IMR-90 (cell line): ENCODE data around the gene MOV10. TPM values are rescaled to one million over a fixed set of nuclear protein-coding genes. Genes with fewer than 3 reads are reported as not detected.

Source experiments
- ATAC-seq: fragments of 200-7000 bp; cut with Tn5 transposase; 2 replicates; pipeline ENCODE4 v1.9.1; 2020; ENCODE audit warnings: low read depth, mild to moderate bottlenecking, moderate library complexity
- BruUV-seq: library from RNA; stranded (reverse); fragments of 400-500 nt; replicated peaks from 2 replicates; lab custom pipeline; 2021; lab: Mats Ljungman, UMichigan
- CTCF ChIA-PET: fragments of 300-600 bp; formaldehyde crosslinking; extraction: SDS; loops from one replicate; lab custom pipeline; 2021; ENCODE audit warnings: antibody characterized with exemption; lab: Yijun Ruan, JAX
- POLR2A ChIA-PET: fragments of 300-600 bp; sonication (Branson Sonifier 250); formaldehyde crosslinking; loops from one replicate; lab custom pipeline; 2022; ENCODE audit warnings: antibody characterized with exemption; ENCODE audit not compliant: unreplicated experiment; lab: Charles Lee
- DNase-seq: peaks from one replicate; pipeline ENCODE4 v3.0.0; 2013
- H2AFZ ChIP-seq: replicated peaks from 2 replicates; pipeline ENCODE3; 2013; ENCODE audit warnings: low read length, mild to moderate bottlenecking; ENCODE audit not compliant: poor library complexity
- H2AK5ac ChIP-seq: 2 replicates; pipeline ENCODE4 v1.6.1; 2013; ENCODE audit warnings: low read depth, low read length, inconsistent platforms
- H2AK9ac ChIP-seq: replicated peaks from 2 replicates; pipeline ENCODE3; 2013; ENCODE audit warnings: mild to moderate bottlenecking, low read depth, low read length, moderate library complexity; ENCODE audit not compliant: poor library complexity
- H2BK120ac ChIP-seq: 2 replicates; pipeline ENCODE4 v1.6.1; 2013; ENCODE audit warnings: low read depth, low read length, inconsistent platforms
- H2BK15ac ChIP-seq: 3 replicates; pipeline ENCODE4 v1.6.1; 2013; ENCODE audit warnings: low read depth, low read length, inconsistent platforms
- H2BK20ac ChIP-seq: 2 replicates; pipeline ENCODE4 v1.6.1; 2013; ENCODE audit warnings: low read depth, mild to moderate bottlenecking, inconsistent platforms, low read length, moderate library complexity
- H2BK5ac ChIP-seq: 2 replicates; pipeline ENCODE4 v1.6.1; 2013; ENCODE audit warnings: mild to moderate bottlenecking, low read depth, low read length, inconsistent platforms; ENCODE audit not compliant: poor library complexity, severe bottlenecking
- H3K14ac ChIP-seq: replicated peaks from 2 replicates; pipeline ENCODE4 v1.6.1; 2013; ENCODE audit warnings: low read depth, low read length, inconsistent platforms
- H3K18ac ChIP-seq: 2 replicates; pipeline ENCODE4 v1.6.1; 2013; ENCODE audit warnings: low read depth, low read length, control low read depth
- H3K23ac ChIP-seq: 2 replicates; pipeline ENCODE4 v1.6.1; 2013; ENCODE audit warnings: low read depth, low read length, inconsistent platforms
- H3K27ac ChIP-seq: 2 replicates; pipeline ENCODE4 v1.5.1; 2013; ENCODE audit warnings: mild to moderate bottlenecking, control low read depth, low read length; ENCODE audit not compliant: insufficient read depth
- H3K27me3 ChIP-seq: 2 replicates; pipeline ENCODE4 v1.6.1; 2013; ENCODE audit warnings: low read length; ENCODE audit not compliant: control insufficient read depth, insufficient read depth
- H3K36me3 ChIP-seq: 2 replicates; pipeline ENCODE4 v1.6.1; 2013; ENCODE audit warnings: low read length, mixed read lengths; ENCODE audit not compliant: control insufficient read depth, insufficient read depth
- H3K4ac ChIP-seq: 2 replicates; pipeline ENCODE4 v1.6.1; 2013; ENCODE audit warnings: low read depth, low read length, inconsistent platforms
- H3K4me1 ChIP-seq: 2 replicates; pipeline ENCODE4 v1.6.1; 2013; ENCODE audit warnings: low read length, mixed read lengths; ENCODE audit not compliant: control insufficient read depth, insufficient read depth
- H3K4me2 ChIP-seq: 2 replicates; pipeline ENCODE4 v1.6.1; 2013; ENCODE audit warnings: low read depth, mild to moderate bottlenecking, control low read depth, low read length, moderate library complexity
- H3K4me3 ChIP-seq: 2 replicates; pipeline ENCODE4 v1.5.1; 2013; ENCODE audit warnings: low read depth, mild to moderate bottlenecking, control low read depth, low read length, moderate library complexity; ENCODE audit not compliant: insufficient read depth
- H3K56ac ChIP-seq: 2 replicates; pipeline ENCODE4 v1.6.1; 2013; ENCODE audit warnings: low read length, inconsistent platforms; ENCODE audit not compliant: insufficient read depth; ENCODE audit errors: extremely low read depth
- H3K79me1 ChIP-seq, 2 experiments: 2 replicates each; pipeline ENCODE4 v1.6.1; 2013; ENCODE audit warnings: low read length in 2 of 2, inconsistent platforms in 1 of 2, low read depth in 1 of 2
- H3K9ac ChIP-seq: 2 replicates; pipeline ENCODE4 v1.6.1; 2013; ENCODE audit warnings: low read depth, low read length, control low read depth
- H3K9me1 ChIP-seq: 2 replicates; pipeline ENCODE4 v1.6.1; 2013; ENCODE audit warnings: low read length, inconsistent platforms; ENCODE audit not compliant: insufficient read depth
- H3K9me3 ChIP-seq: 2 replicates; pipeline ENCODE4 v1.6.1; 2013; ENCODE audit warnings: low read length; ENCODE audit not compliant: control insufficient read depth, insufficient read depth
- H4K20me1 ChIP-seq: 2 replicates; pipeline ENCODE4 v1.6.1; 2013; ENCODE audit warnings: low read length, inconsistent platforms; ENCODE audit not compliant: insufficient read depth
- H4K5ac ChIP-seq: 2 replicates; pipeline ENCODE4 v1.6.1; 2013; ENCODE audit warnings: mild to moderate bottlenecking, low read depth, low read length, control low read depth
- H4K8ac ChIP-seq, 2 experiments: 2 replicates each; pipeline ENCODE4 v1.6.1; 2013; ENCODE audit warnings: low read depth in 2 of 2, low read length in 2 of 2, control low read depth in 1 of 2, inconsistent platforms in 1 of 2
- H4K91ac ChIP-seq: 2 replicates; pipeline ENCODE4 v1.6.1; 2013; ENCODE audit warnings: low read depth, low read length, inconsistent platforms; ENCODE audit not compliant: insufficient read depth
- CHD1 ChIP-seq: IDR thresholded peaks from 2 replicates; pipeline ENCODE4 v1.6.1; 2012; ENCODE audit warnings: low read depth, low read length, improper control_type of control experiment
- MXI1 ChIP-seq: IDR thresholded peaks from 2 replicates; pipeline ENCODE4 v1.6.1; 2012; ENCODE audit warnings: low read depth, mild to moderate bottlenecking, low read length, moderate library complexity, borderline replicate concordance
- RAD21 ChIP-seq: IDR thresholded peaks from 2 replicates; pipeline ENCODE4 v1.6.1; 2012; ENCODE audit warnings: low read length, improper control_type of control experiment
- WGBS, 2 experiments: methylation state at CpG; one replicate each; pipeline versions ENCODE4 v1.1.5 to v1.1.7; 2013; ENCODE audit warnings: missing lambda C conversion rate in 2 of 2; ENCODE audit not compliant: insufficient read length in 1 of 2; ENCODE audit errors: extremely low coverage in 2 of 2; 5-methylcytosine and 5-hydroxymethylcytosine counted together
- dilution Hi-C: fragments of 300-500 bp; cut with HindIII; formaldehyde crosslinking; loops from one replicate; pipeline ENCODE4 v1.14.3; 2018; ENCODE audit warnings: low sequenced_read_pairs; ENCODE audit not compliant: unreplicated experiment
- in situ Hi-C: fragments of 300-500 bp; cut with MboI; formaldehyde crosslinking; loops from 3 replicates; pipeline ENCODE4 v1.14.3; 2019; ENCODE audit warnings: low sequenced_read_pairs, inconsistent platforms, mixed read lengths
- intact Hi-C: fragments of 100-400 bp; cut with micrococcal nuclease; formaldehyde crosslinking; loops from 2 replicates; pipeline ENCODE4 v1.10.0; 2022
- polyA plus RNA-seq, 3 experiments: library from polyadenylated mRNA; depleted of rRNA; stranded (reverse); fragments of >200 nt; gene quantifications; 2 replicates each; pipeline ENCODE4 v1.2.3, GENCODE V29; 2012; ENCODE audit warnings: low replicate concordance in 1 of 3
- total RNA-seq: library from RNA; depleted of rRNA; stranded (reverse); fragments of >200 nt; gene quantifications from 2 replicates; pipeline ENCODE4 v1.2.3, GENCODE V29; 2012
- TF ChIP-seq, protein P1 (sequence below): fragments of 150-350 bp; IDR thresholded peaks from 2 replicates; pipeline ENCODE4 v1.6.1; 2017; ENCODE audit warnings: mild to moderate bottlenecking, antibody characterized with exemption, low read length, low read depth
- TF ChIP-seq, protein P2 (sequence below): conservative IDR thresholded peaks from 2 replicates; pipeline ENCODE4 v1.5.1; 2012; ENCODE audit warnings: mild to moderate bottlenecking, low read depth, low read length, improper control_type of control experiment
- TF ChIP-seq, protein P3 (sequence below): fragments of 150-350 bp; IDR thresholded peaks from 2 replicates; pipeline ENCODE4 v1.6.1; 2016; ENCODE audit warnings: low read depth, mild to moderate bottlenecking, low read length, moderate library complexity, borderline replicate concordance

The MOV10 gene
- total and polyA plus RNA-seq, 2 of the 4 experiments (the other 2 are of a cell fraction) = 36.7 to 103 TPM

DNA sequence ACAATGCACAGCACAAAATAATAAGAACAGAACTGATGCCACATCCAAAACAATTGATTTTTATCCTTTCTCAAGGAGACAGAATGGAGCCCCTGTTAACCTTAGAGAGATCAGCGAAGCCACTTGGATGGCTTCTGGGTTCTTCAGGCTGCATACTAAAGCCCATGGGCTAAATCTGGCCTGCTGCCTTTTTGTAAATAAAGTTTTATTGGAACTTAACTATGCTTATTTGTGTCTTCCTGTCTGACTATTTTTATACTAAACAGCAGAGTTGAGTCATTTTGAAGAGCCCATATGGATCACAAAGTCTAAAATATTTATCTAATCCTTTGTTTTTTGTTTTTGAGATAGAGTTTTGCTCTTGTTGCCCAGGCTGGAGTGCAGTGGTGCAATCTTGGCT is 57.0 kb downstream of the MOV10 start:
- in situ Hi-C loops (no loop called here), intact Hi-C loops (no loop called here), dilution Hi-C loops (no loop called here)
- Histone ChIP-seq H3K23ac (no peak overlapping the region), H3K9me1 (peaks cover 3% of the 10 kb centered on the region; the same call in 1 of the 2 replicates), H3K18ac (no peak overlapping the region; the same call in 1 of the 2 replicates), H3K14ac (no peak overlapping the region), H4K5ac (no peak overlapping the region), H3K4me2 (no peak overlapping the region), H2AFZ (no peak overlapping the region), H3K4ac (no peak overlapping the region), H4K8ac (no peak overlapping the region), H2BK20ac (peak overlapping the region; percentile 63; the same call in 1 of the 2 replicates), H3K4me1 (peaks cover 13% of the 10 kb centered on the region), H3K27ac (no peak overlapping the region), H3K9me3 (no peaks in the 10 kb centered on the region), H2BK15ac (no peak overlapping the region), H2BK120ac (no peak overlapping the region), H3K56ac (no peak overlapping the region), H2AK5ac (no peak overlapping the region), H3K27me3 (no peaks in the 10 kb centered on the region), H3K9ac (no peak overlapping the region), H3K4me3 (no peak overlapping the region), H3K36me3 (no peaks in the 10 kb centered on the region), H3K79me1 (no peaks in the 10 kb centered on the region), H2AK9ac (no peak overlapping the region), H4K20me1 (no peaks in the 10 kb centered on the region), H4K91ac (no peak overlapping the region), H2BK5ac (no peak overlapping the region)
- no TSS peak for BruUV-seq
- ATAC-seq (no peak), DNase-seq (peak; percentile 26)
- WGBS, 2 experiments = no CpG with 5 or more reads among the region's 1 CpG
- TF ChIP-seq, protein P1, sequence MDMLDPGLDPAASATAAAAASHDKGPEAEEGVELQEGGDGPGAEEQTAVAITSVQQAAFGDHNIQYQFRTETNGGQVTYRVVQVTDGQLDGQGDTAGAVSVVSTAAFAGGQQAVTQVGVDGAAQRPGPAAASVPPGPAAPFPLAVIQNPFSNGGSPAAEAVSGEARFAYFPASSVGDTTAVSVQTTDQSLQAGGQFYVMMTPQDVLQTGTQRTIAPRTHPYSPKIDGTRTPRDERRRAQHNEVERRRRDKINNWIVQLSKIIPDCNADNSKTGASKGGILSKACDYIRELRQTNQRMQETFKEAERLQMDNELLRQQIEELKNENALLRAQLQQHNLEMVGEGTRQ = no peak
- TF ChIP-seq RAD21 (no peak), CHD1 (no peak), MXI1 (no peak)
- TF ChIP-seq, protein P2, sequence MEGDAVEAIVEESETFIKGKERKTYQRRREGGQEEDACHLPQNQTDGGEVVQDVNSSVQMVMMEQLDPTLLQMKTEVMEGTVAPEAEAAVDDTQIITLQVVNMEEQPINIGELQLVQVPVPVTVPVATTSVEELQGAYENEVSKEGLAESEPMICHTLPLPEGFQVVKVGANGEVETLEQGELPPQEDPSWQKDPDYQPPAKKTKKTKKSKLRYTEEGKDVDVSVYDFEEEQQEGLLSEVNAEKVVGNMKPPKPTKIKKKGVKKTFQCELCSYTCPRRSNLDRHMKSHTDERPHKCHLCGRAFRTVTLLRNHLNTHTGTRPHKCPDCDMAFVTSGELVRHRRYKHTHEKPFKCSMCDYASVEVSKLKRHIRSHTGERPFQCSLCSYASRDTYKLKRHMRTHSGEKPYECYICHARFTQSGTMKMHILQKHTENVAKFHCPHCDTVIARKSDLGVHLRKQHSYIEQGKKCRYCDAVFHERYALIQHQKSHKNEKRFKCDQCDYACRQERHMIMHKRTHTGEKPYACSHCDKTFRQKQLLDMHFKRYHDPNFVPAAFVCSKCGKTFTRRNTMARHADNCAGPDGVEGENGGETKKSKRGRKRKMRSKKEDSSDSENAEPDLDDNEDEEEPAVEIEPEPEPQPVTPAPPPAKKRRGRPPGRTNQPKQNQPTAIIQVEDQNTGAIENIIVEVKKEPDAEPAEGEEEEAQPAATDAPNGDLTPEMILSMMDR = no peak
- TF ChIP-seq, protein P3, sequence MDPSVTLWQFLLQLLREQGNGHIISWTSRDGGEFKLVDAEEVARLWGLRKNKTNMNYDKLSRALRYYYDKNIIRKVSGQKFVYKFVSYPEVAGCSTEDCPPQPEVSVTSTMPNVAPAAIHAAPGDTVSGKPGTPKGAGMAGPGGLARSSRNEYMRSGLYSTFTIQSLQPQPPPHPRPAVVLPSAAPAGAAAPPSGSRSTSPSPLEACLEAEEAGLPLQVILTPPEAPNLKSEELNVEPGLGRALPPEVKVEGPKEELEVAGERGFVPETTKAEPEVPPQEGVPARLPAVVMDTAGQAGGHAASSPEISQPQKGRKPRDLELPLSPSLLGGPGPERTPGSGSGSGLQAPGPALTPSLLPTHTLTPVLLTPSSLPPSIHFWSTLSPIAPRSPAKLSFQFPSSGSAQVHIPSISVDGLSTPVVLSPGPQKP = no peak
- POLR2A ChIA-PET = no interaction called here
- CTCF ChIA-PET = no interaction called here
